ENCODE measurements around the gene CLDN25. TPM values are rescaled to one million over a fixed set of nuclear protein-coding genes. Genes with fewer than 3 reads are reported as not detected.
A peak's percentile ranks its signal among the peaks of the same experiment; 100 is the strongest.
"Not testable (repeated sequence)": the region's sequence is repeated elsewhere in the genome, so short reads cannot be mapped to it uniquely, and the experiment has no call there.

The CLDN25 gene
- total RNA-seq, result not detected in 2 replicates
- not detected for polyA plus RNA-seq (2012)

DNA sequence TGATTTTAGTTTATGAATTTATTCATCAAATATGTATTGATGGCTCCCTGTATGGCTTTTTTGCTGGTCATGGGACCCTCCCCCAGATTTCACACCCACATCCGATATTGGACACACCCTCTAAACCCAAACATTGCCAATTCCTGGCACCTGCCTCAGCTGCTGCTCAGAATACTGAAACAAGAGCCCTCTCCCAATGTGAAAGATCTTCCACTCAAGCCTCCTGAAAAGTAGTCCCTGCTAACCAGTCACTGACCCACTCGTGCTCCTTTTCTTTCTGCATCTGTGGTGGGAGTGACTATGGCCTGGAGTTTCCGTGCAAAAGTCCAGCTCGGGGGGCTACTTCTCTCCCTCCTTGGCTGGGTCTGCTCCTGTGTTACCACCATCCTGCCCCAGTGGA lies at the start of gene CLDN25:
Gene CLDN25, plus strand, starts transcription at position 301 of the 400 bp plus-strand sequence. Its CDS starts 0 bp downstream, at position 301.
- peak; percentile 14 for DNase-seq (ENCODE audit: low read depth)

DNA sequence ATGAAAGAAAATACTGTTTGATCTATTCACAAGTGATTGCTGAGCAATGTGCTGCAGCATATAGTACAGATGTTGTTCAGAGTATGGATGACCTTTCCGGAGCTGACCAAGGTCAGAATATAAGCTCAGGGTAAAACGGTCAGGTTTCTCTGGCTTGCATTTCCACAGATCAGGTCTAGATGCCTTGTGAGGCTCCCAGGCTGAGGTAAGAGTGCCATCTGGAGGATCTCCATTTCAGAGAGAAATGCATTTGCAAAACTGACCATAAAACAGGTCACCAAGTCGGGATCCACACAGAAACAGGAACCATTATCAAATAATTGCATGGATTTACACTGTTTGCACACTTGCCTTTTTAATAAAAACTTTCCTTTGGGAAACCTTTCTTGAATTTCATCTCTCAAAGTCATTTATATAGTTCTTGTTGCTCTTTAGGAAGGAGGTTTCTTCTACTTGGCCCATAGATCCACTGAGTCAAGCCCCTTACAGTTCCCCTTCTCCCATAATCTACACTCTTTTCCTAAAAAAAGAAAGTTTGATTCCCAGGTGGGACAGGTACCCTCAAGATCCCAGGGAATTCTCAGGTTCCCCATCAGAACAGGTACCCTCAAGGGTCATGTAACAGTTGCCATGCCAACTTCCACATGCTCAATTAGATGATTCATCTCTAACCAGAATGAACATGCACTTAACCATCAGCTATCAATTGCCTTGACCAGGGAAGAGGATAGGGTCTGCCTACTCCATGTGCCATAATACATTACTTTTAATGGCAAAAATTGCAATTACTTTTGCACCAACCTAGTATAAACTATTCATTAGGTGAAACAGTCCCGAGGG lies 48.5 kb upstream of the CLDN25 start:
- DNase-seq (ENCODE audit: low read depth), result peak; percentile 75

DNA sequence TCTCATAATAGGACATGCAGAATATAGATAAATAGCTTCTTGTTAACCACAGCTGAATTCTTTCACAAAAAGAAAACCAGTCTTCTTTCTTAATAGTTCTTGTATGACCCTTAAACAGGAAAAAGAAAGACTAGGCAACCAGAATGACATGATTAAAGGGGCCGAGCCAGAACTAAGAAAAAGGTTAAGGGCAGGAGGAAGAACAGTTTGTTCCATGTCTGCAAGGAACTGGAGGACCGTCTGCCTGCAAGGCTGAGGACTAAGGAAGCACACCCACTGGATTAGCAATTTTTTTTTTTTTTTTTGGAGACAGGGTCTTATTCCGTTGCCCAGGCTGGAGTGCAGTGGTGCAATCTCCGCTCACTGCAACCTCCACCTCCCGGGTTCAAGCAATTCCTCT lies 47.5 kb upstream of the CLDN25 start:
- no peak for DNase-seq (ENCODE audit: low read depth)

DNA sequence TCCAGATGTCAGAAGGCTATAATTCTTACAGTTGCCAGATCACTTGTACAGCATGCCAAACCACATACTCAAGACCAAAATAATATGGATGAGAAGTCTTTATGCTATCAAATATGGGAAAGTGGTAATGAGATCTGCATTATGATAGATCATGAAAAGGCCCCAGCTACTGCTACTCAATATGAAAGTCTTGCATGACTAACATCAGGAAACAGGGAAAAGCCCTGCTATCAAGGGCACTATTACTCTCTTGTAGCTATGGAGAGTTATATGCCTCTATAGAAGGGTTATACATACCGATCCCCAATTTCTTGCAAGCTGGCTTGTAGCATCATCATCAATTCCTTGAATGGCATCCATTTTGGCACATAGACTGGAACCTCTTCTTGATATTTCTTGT lies 43.3 kb upstream of the CLDN25 start:
- no peak for DNase-seq (ENCODE audit: low read depth)

DNA sequence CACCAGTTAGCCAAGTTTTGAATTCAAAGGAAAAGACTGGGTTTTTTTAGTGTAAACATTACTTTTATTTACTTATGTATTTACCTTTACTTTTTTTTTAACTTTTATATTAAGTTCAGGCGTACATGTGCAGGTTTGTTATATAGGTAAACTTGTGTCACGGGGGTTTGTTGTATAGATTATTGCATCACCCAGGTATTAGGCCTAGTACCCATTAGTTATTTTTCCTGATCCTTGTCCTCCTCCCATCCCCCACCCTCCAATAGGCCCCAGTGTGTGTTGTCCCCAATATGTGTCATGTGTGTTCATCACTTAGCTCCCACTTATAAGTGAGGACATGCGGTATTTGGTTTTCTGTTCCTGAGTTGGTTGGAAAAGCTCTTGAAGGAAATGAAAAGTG lies 26.7 kb upstream of the CLDN25 start:
- no peak for DNase-seq (ENCODE audit: low read depth)

DNA sequence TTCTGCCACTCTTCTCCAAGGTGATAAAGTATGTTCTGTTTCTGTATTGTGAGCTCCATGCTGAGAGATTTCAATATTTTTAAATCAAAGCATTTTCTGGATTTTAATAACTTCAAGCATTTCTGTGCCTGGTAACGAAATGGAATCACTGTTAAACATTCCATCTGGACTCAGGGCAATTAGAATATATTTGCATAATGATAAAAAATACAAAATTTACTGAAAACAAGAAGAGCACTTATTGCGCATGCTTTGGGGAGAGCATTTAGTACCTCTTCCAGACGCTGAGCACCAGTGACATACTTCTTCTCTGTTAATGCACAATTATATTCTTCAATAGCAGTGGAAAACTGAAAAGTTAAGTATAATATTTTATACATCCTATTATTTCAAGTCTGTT lies 19.4 kb upstream of the CLDN25 start:
- no peak for DNase-seq (ENCODE audit: low read depth)

DNA sequence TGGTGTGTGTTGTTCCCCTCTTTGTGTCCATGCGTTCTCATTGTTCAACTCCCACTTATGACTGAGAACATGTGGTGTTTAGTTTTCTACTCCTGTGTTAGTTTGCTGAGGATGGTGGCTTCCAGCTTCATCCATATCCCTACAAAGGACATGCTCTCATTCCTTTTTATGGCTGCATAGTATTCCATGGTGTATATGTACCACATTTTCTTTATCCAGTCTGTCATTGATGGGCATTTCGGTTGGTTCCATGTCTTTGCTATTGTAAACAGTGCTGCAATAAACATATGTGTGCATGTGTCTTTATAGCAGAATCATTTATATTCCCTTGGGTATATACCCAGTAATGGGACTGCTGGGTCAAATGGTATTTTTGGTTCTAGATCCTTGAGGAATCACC lies 16.6 kb upstream of the CLDN25 start:
- not testable (repeated sequence) for DNase-seq (ENCODE audit: low read depth)

DNA sequence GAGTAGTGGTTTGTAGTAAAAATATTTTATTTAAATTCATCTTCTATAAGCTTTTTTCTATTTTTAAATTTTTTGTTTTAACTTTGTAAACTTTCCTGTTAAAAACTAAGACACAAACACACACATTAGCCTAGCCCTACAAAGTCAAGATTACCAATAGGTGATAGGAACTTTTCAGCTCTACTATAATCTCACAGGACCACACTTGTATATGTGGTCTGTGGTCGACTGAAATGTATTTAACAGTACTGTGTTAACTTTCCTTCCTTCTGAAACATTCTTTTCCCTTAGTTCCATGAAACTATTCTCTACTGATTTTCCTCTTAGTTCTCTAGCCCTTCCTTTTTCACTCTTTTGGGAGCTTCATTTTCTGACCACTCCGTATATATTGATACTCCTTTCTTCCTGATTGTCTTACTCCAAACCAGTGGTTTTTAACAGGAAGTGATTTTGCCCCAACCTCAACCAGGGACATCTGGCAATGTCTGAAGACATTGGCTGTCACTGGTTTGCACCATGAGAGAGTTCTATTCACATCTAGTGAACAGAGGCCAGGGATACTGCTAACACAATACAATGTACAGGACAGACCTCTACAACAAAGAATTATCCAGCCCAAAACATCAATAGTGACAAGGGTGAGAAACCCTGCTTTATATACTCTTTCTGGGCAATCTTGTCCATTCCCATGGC lies 14.9 kb upstream of the CLDN25 start:
- DNase-seq (ENCODE audit: low read depth), result no peak

DNA sequence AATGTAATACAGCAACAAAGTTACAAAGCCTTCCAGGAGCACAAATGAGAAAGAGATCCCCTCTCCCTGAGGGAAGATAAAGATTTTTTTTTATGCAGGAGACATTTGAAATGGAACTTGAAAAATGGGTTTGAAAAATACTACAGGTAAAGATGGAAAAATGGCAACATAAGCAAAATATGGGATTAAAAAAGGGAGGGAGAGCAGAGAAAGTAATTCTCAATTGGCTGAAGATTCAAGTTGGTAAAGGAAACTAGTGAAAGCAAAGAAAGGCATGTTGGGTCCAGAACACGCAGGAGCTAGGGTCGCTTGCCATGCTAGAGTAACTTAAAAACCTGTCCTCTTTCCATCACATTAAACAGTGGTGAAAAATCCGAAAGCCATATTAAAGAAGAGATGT lies 7.6 kb upstream of the CLDN25 start:
- DNase-seq (ENCODE audit: low read depth), result no peak

DNA sequence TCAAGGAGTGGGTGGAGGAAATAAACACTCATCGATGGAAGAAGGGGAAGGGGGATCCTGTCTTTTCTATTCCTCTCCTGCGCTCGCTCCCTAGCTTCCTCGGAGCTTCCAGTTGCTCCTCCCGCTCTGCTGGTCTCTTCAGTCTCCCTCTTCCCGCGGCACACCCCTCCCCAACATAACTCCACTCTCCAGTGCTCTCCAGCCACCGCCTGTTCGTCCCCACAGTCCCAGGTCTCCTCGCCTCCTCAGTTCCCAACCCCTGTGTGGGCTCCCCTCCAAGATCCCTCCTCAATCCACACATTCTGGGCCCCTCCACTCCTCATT lies 6.5 kb upstream of the CLDN25 start:
- peak; percentile 36 for DNase-seq (ENCODE audit: low read depth)

DNA sequence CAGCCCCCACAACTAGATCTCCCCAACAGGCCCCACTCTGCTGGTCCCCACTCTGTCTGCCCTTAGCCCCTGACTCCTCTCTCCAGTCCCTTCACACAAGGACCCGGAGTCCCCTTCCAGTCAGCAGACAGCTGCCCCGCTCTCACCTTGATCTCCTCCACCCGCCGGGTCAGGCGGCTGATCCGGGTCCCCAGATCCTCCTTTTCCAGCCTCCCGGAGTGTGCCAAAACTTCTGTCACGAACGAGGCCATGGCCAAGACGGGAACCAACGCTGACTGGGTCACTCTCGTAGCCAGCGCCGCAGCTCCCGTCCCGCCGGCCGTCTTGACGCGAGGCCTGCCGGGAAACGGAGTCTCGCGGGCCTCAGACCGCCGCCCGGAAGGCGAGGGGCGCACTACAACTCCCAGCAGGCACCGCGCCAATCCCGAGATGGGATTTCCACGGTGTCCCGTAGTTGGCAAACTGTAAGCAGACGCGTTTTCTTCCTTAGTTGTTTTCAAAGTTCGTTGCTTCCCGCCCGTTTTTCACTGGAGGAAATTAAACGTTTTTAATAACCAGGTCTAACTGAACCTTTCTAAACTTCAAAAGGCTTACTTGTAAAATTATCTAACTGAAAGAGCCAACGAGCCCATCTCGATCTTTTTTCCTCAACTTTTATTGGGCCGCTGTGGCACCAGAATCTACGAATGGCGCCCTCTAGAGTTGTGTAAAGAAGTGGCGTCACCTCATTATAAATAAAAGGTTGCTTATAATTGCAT lies 6.0 kb upstream of the CLDN25 start, which contains the start of gene ZW10:
Gene ZW10, minus strand, starts transcription at position 277 of the 758 bp plus-strand sequence. Its CDS starts 26 bp downstream, at position 251.
- DNase-seq (ENCODE audit: low read depth), result peak; percentile 99

DNA sequence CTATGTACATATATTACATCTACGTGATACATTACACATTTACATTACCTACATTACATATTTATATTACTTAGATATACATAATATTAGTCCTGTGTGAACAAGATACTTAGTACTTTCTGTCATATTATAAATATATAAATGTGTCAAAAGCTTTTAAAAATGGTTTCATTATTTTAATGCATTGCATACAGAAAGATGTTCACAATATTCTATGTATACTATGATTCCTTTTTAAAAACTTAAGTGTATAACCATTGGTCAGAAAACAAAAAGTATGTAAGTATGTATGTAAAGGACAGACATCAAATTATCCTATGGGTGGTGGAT lies 5.5 kb upstream of the CLDN25 start:
- DNase-seq (ENCODE audit: low read depth), result no peak

DNA sequence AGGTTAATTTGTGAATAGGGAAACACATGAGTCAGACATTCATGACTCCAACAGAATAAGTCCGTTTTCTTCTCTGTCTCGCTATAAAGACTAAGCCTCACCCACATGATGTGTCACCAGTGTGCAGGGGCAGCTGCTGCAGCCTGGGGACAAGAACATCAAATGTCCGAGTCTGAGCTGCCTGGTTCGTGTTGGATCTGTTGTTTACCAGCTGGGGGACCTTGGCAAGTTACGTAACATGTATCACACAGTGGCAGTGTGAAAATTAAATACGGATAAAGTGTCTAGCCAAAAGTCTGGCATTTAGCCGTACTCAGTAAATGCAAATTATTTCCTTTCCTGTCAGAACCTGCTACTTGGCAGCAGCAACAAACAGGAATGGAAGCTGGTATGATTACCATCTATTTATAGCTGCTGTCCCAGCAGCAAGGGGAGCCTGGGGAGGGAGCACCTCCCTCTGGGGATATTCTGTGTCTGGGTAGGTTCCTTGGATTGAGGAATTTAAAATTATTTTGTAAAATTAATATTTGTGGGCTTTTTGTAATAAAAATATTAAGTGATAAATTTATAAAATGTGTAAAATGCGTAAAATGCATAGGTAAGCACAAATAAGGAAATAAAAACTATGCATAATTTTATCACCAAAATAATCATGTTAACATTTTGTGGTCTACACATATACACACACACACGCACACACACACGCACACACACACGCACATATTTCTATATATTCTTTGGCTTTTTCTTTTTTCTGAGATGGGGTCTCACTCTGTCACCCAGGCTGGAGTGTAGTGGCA lies 1.3 kb upstream of the CLDN25 start:
- DNase-seq (ENCODE audit: low read depth), result peak; percentile 88

DNA sequence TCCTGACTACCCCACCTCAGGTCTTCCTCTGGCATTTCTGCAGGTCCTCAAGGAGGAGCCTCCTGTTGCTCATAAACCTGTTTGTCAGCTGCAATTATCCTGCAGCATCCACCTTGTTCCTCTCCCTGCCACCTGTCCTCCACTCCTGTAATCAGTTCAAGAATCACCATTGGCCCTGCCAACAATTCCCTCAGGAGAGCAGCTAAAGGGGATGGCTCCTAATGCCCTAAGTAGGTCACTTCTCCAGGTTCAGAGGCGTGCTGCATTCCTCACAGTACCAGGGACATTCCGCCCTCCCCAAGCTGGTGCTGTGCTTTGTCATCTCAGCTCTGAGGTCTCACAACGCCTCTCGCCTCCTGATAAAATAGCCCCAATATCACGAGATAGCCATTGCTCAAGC lies 2.1 kb downstream of the CLDN25 start:
- DNase-seq (ENCODE audit: low read depth), result no peak

DNA sequence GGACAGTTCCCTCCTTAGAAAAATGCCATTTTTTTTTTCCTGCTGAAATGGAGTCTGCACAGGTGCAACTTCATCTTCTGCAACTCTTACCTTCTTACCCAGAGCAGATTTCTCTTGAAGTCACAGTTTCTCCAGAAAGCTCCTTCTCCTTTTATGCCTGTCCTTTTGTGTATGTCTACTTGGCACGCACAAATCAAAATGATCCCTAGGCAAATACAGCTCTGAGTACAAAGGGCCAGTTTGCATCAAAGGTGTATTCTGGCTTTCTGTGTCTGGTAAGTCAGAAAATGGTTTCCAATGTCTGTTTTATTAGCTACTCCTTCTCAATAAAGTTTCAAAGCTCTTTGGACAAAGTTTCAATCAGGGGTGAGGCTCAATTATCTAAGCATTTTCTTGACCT lies 2.5 kb downstream of the CLDN25 start:
- no peak for DNase-seq (ENCODE audit: low read depth)

DNA sequence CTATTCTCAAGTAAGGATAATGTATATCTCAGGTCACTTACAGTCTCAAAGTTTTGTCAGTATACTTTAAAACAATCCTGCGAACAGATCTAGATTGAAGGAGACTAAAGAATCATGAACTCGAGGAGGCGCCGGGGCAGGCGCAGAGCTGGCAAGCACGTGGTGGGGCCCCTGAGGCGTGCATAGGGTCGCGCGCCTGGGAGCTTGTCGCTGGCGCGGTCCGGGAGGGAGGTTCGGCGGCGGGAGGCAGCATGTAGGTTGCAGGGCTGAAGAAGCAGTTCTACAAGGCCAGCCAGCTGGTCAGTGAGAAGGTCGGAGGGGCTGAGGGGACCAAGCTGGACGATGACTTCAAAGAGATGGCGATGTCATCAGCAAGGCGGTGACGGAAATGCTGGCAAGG lies 9.4 kb downstream of the CLDN25 start:
- DNase-seq (ENCODE audit: low read depth), result not testable (repeated sequence)

DNA sequence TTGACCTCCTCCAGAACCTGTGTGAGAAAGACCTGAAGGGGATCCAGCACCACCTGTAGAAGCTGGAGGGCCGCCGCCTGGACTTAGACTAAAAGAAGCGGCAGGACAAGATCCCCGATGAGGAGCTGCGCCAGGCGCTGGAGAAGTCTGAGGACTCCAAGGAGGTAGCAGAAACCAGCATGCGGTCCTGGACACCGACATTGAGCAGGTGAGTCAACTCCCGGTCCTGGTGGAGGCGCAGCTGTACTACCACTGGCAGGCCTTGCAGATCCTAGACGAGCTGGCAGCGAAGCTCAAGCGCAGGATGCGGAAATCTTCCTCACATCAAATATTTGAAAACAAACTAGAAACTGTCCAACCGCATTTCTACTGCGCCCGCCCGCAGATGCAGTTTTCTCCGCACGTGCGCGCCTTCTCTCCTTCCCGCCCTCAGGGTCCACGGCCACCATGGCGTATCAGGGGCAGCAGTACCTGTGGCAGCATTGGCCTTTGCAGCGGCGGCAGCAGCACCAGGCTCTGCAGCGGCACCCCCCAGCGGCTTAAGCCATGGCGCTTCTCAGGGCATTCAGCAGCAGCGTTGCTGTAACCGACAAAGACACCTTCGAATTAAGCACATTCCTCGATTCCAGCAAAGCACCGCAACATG lies 10.2 kb downstream of the CLDN25 start:
- DNase-seq (ENCODE audit: low read depth), result no peak

DNA sequence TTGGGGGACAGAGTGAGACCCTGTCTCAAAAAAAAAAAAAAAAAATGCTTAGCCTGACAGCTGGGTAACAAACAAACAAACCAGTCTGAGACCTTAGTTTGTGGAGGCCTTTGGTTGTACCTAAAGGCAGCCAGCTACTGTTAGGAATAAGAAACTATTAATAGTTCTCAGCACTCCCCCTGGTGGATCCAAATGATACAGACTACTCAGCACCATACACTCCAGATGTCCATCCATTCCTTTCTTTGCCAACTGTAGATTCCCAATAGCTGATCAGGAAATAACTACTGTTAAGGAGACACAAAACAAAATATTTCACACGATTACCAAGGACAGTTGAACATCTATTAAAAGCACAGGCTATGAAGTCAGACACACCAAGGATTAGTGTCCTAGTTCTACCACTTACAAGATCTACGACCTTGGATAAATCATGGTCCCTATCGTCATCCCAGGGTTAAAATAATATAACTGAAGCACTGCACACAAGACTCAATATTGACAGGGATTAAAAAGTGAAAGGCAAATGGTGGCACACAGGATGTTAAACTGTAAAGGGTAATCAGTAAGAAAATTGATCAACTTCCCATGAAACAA lies 17.2 kb downstream of the CLDN25 start:
- DNase-seq (ENCODE audit: low read depth), result peak; percentile 68

DNA sequence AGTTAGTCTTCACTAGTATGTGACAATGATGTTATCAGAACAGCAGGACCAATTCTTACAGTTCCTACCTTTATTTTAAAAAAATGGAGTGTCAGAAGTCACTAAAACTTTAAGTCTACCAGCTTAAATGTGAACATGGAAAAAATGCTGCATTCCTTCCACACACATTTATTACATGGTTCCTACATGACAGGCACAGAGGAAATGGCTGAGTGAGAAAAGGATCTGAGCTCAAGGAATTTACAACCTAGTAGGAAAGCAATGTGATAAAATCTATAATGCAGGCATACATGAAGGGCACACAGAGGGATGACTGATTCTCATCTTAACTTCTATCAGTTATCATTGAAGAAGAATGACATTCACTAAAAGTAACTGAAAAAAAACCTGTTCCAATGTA lies 23.0 kb downstream of the CLDN25 start:
- no peak for DNase-seq (ENCODE audit: low read depth)

DNA sequence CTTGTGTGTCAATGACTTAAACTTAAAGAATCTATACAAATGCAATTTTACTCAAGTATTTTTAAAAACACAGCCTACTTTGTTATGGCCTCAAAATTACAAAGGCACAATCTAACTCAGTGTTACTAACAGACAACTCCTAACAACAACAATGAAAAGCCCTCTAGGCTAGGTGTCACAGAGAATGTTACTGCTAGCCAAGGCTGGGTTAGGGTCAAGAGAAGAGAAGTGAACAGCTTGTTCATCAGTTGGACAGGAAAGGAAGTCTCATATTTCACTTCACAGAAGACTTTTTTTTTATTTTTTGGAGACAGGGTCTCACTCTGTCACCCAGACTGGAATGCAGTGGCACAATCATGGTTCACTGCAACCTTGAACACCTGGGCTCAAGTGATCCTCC lies 26.0 kb downstream of the CLDN25 start:
- DNase-seq (ENCODE audit: low read depth), result no peak
